Measurements from ENCODE around the gene ACBD3. TPM values are rescaled to one million over a fixed set of nuclear protein-coding genes. Genes with fewer than 3 reads are reported as not detected.

The ACBD3 gene
- total and polyA plus RNA-seq, 2 of the 8 experiments (the other 6 are each of a cell fraction or from before 2014, with no cell fraction given): 8.4 to 29.4 TPM

- no peak overlapping the region for H2BK120ac ChIP-seq (replicated peaks; ENCODE audit: low read depth, low read length)
- no peak overlapping the region for H3K23ac ChIP-seq (ENCODE audit: insufficient read length)
- no peak overlapping the region for H2BK5ac ChIP-seq (ENCODE audit: low read depth, low read length)
- H3K9me3 ChIP-seq (ENCODE audit: insufficient read depth in 2 of 2, low read depth in 1 of 2, low read length in 1 of 2): no peaks in the 10 kb centered on the region
- H2AK5ac ChIP-seq (ENCODE audit: low read depth, low read length): no peak overlapping the region
- H3K79me2 ChIP-seq (ENCODE audit: control insufficient read depth in 1 of 2, insufficient read depth in 2 of 2, low read length in 2 of 2): no peaks in the 10 kb centered on the region
- no peaks in the 10 kb centered on the region for H3K79me1 ChIP-seq (ENCODE audit: low read depth, low read length)
- H3K4me3 ChIP-seq (ENCODE audit: extremely low read depth in 1 of 4, insufficient read depth in 2 of 4, low read depth in 3 of 4, low read length in 4 of 4): no peak overlapping the region
- H2BK20ac ChIP-seq (ENCODE audit: low read length): no peak overlapping the region
- no peak overlapping the region for H3K14ac ChIP-seq (ENCODE audit: insufficient read length)
- POLR2A ChIA-PET (ENCODE audit: partially characterized antibody): no interaction called here
- no peaks in the 10 kb centered on the region for H3K23me2 ChIP-seq (ENCODE audit: low read depth, low read length)
- no peak overlapping the region for H2BK12ac ChIP-seq (ENCODE audit: low read depth, low read length)
- FAIRE-seq (no peak), DNase-seq (ENCODE audit: low read depth in 1 of 2, low spot score in 2 of 2) (no peak)
- no peak overlapping the region for H3K56ac ChIP-seq (replicated peaks; ENCODE audit: insufficient read length, low read depth, low read length)
- no peak overlapping the region for H4K8ac ChIP-seq (ENCODE audit: extremely low read depth, insufficient read depth, low read length)
- no peak overlapping the region for H4K91ac ChIP-seq (replicated peaks; ENCODE audit: insufficient read length, low read length)
- 75% methylated on average over 5 of the region's 5 CpGs; no CpG with 5 or more reads in 1 of the 2 experiments for WGBS, 2 experiments (ENCODE audit: extremely low coverage in 1 of 2, insufficient coverage in 1 of 2, insufficient read length in 1 of 2, insufficient replicate concordance in 2 of 2, low coverage in 1 of 2, low lambda C conversion rate in 2 of 2, missing lambda C conversion rate in 1 of 2)
- H2AFZ ChIP-seq (ENCODE audit: low read length): no peak overlapping the region
- H3K4ac ChIP-seq (replicated peaks; ENCODE audit: insufficient read length, low read depth, low read length): no peak overlapping the region
- no peak overlapping the region for H3K27ac ChIP-seq (ENCODE audit: low read depth, low read length)
- no peak overlapping the region for H3K9ac ChIP-seq (replicated peaks in 1 of 4; ENCODE audit: extremely low read depth in 1 of 4, low read depth in 3 of 4, low read length in 3 of 4)
- no peak overlapping the region for H2BK15ac ChIP-seq (ENCODE audit: low read length)
- no peaks in the 10 kb centered on the region for H3K36me3 ChIP-seq (ENCODE audit: control insufficient read depth in 2 of 4, insufficient read depth in 4 of 4, low read length in 3 of 4)
- no peak overlapping the region for H4K5ac ChIP-seq (ENCODE audit: insufficient read length, low read depth, low read length)
- H4K20me1 ChIP-seq (replicated peaks in 1 of 2; ENCODE audit: control insufficient read depth in 1 of 2, insufficient read depth in 2 of 2, low read length in 2 of 2): no peaks in the 10 kb centered on the region
- no peaks in the 10 kb centered on the region; a peak in 1 of 7 replicates for H3K27me3 ChIP-seq (replicated peaks in 1 of 4; ENCODE audit: control insufficient read depth in 3 of 4, extremely low read depth in 1 of 4, insufficient read depth in 3 of 4, low read length in 3 of 4)
- no peak overlapping the region for H3K18ac ChIP-seq (ENCODE audit: extremely low read depth, low read length)
- CTCF ChIA-PET (ENCODE audit: partially characterized antibody): interaction anchor here (0.6 to 3.0 kb wide), 6 partner anchors 8 to 87 kb away, joined by 3 to 10 read pairs (median 5); no protein-coding TSS in a partner anchor
- no peak overlapping the region for H3K4me2 ChIP-seq (ENCODE audit: insufficient read depth in 1 of 2, low read depth in 2 of 2, low read length in 2 of 2)
- H3K4me1 ChIP-seq (replicated peaks in 1 of 4; ENCODE audit: control insufficient read depth in 3 of 4, insufficient read depth in 4 of 4, low read length in 3 of 4): peaks cover 3 to 19% (median 11%) of the 10 kb centered on the region in 4 experiments
- TF ChIP-seq BCL11A (IDR thresholded peaks at IDR 0.05; ENCODE audit: low read depth in 2 of 2, low read length in 2 of 2): no peak
- no peak for TF ChIP-seq RXRA (IDR thresholded peaks at IDR 0.05; ENCODE audit: insufficient read depth, low read depth, low read length)
- no peak for TF ChIP-seq KDM1A (IDR thresholded peaks at IDR 0.05; ENCODE audit: borderline replicate concordance, low read length)
- TF ChIP-seq GTF2F1 (IDR thresholded peaks at IDR 0.05; ENCODE audit: borderline replicate concordance, low read depth, low read length): no peak
- no peak for TF ChIP-seq JUND (IDR thresholded peaks at IDR 0.05; ENCODE audit: low read length)
- no peak for TF ChIP-seq HDAC2 (IDR thresholded peaks at IDR 0.05; ENCODE audit: borderline replicate concordance in 1 of 2, low read depth in 2 of 2, low read length in 2 of 2)
- TF ChIP-seq CBX5 (IDR thresholded peaks at IDR 0.05; ENCODE audit: low read depth, low read length): no peak
- TF ChIP-seq TAF1 (IDR thresholded peaks at IDR 0.05; ENCODE audit: low read depth, low read length): no peak
- TF ChIP-seq YY1 (IDR thresholded peaks at IDR 0.05; ENCODE audit: low read depth, low read length): no peak
- TF ChIP-seq SP2 (IDR thresholded peaks at IDR 0.05; ENCODE audit: low read length): no peak
- TF ChIP-seq SIN3A (conservative IDR thresholded peaks at IDR 0.05 in 1 of 2, IDR thresholded peaks at IDR 0.05 in 1 of 2; ENCODE audit: low read depth in 1 of 2, low read length in 2 of 2): no peak
- TF ChIP-seq SP1 (IDR thresholded peaks at IDR 0.05; ENCODE audit: low read depth, low read length): no peak
- no peak for TF ChIP-seq NRF1 (IDR thresholded peaks at IDR 0.05; ENCODE audit: low read depth, low read length)
- no peak for TF ChIP-seq EGR1 (IDR thresholded peaks at IDR 0.05; ENCODE audit: borderline replicate concordance, low read depth, low read length)
- no peak for TF ChIP-seq TAF7 (optimal IDR thresholded peaks at IDR 0.05; ENCODE audit: borderline replicate concordance, low read depth, low read length)
Measured at GRCh38 chr1:226131639-226132038, 54.9 kb downstream of the ACBD3 start.
